PC-3 (cell line): ENCODE measurements around the gene TCF3.

Source experiments
- CTCF ChIP-seq: fragments of 300-600 bp; sonication (generic); conservative IDR thresholded peaks from 2 replicates; pipeline ENCODE4 v1.5.1; 2017; ENCODE audit warnings: antibody characterized with exemption, low read depth, mild to moderate bottlenecking, low read length
- EZH2phosphoT487 ChIP-seq: fragments of 300-600 bp; sonication (generic); IDR thresholded peaks from 2 replicates; pipeline ENCODE4 v1.6.1; 2018; ENCODE audit warnings: mild to moderate bottlenecking, antibody characterized with exemption, low read length, borderline replicate concordance

- TF ChIP-seq CTCF = peak; percentile 27; the same call in 1 of the 2 replicates
- no peak for TF ChIP-seq EZH2phosphoT487
Observed at GRCh38 chr19:1590641-1591397, 61.6 kb downstream of the TCF3 start.
